ENCODE measurements around the gene SARDH.

The SARDH gene

DNA sequence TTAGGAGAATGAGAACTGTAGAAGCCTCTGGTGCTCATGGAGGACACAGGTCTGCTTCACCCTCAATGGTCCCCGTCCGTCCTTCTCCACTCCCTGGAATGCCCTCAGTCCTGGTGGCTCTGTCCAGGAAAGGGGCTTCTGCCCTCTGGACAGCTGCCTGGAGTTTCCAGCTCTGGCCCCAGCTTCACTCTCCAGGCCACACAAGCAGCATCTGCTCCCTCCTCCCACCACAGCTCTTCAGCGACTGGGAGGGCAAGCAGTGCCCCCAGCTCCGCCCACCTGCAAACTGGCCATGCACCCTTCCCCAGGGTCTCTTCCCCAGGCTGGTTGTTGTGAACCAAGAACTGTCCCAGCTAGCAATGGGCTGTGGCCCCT lies 4.7 kb downstream of the SARDH start:
- Histone ChIP-seq H3K9me2 (replicated peaks; ENCODE audit: insufficient read depth, low read length) (no peaks in the 10 kb centered on the region), H3K36me3 (replicated peaks; ENCODE audit: insufficient read depth, low read length) (no peaks in the 10 kb centered on the region), H2AFZ (ENCODE audit: low read length) (no peak overlapping the region), H3K4me3 (ENCODE audit: low read length) (no peak overlapping the region), H3K4me2 (ENCODE audit: low read depth, low read length) (no peak overlapping the region), H4K20me1 (ENCODE audit: insufficient read depth, low read length) (no peaks in the 10 kb centered on the region), H3K79me2 (ENCODE audit: low read length) (no peaks in the 10 kb centered on the region), H3K9me3 (replicated peaks; ENCODE audit: insufficient read depth, low read length) (no peaks in the 10 kb centered on the region), H3K27ac (ENCODE audit: low read length) (no peak overlapping the region), H3K27me3 (replicated peaks; ENCODE audit: insufficient read depth, low read length) (peaks cover 90% of the 10 kb centered on the region), H3F3A (ENCODE audit: insufficient read depth, low read length) (no peaks in the 10 kb centered on the region), H3K9ac (ENCODE audit: low read length) (no peak overlapping the region), H3K4me1 (ENCODE audit: low read length) (no peaks in the 10 kb centered on the region)
- no peak for DNase-seq
- TF ChIP-seq EZH2phosphoT487 (IDR thresholded peaks at IDR 0.05; ENCODE audit: low read length) = no peak
- TF ChIP-seq, protein P1, sequence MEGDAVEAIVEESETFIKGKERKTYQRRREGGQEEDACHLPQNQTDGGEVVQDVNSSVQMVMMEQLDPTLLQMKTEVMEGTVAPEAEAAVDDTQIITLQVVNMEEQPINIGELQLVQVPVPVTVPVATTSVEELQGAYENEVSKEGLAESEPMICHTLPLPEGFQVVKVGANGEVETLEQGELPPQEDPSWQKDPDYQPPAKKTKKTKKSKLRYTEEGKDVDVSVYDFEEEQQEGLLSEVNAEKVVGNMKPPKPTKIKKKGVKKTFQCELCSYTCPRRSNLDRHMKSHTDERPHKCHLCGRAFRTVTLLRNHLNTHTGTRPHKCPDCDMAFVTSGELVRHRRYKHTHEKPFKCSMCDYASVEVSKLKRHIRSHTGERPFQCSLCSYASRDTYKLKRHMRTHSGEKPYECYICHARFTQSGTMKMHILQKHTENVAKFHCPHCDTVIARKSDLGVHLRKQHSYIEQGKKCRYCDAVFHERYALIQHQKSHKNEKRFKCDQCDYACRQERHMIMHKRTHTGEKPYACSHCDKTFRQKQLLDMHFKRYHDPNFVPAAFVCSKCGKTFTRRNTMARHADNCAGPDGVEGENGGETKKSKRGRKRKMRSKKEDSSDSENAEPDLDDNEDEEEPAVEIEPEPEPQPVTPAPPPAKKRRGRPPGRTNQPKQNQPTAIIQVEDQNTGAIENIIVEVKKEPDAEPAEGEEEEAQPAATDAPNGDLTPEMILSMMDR (IDR thresholded peaks at IDR 0.05; ENCODE audit: low read length) = no peak
- TF ChIP-seq EZH2 (optimal IDR thresholded peaks at IDR 0.05; ENCODE audit: low read depth, low read length) = no peak

DNA sequence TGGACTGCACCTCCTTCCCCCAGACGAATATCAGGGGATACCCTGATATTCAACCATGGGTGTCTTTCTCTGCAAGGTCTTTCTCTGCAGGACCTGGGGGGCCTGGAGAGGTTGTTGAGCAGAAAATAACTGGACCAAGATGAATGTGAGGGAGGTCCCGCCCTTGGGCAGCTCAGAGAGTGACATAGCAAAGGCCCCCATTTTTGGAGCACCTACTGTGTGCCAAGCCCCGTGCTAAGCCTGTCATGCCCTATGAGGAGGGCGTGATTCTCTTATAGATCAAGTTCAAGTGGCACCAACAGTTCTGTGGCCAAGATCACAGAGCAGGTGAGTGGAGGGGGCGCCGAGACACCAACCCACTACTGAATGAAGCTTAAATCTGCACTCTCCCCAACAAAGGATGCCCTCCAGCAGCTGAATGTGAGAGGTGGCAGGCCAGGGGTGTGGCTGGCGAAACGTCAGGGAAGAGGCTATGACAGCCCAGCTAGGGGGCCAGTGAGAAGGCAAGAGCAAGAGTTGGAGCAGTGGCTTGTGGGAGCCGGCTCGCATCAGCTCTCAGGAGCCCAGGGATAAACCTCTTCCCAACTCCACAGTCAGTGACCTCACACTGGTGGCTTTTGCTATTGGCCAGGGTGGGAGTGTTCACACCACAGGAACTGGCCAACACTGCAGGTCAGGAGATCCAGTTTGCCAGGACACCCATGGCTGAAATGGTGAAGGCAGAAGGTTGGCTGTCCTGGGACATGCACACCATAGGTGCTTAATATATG lies 5.3 kb downstream of the SARDH start:
- Histone ChIP-seq H3K9me3 (replicated peaks; ENCODE audit: insufficient read depth, low read length) (no peaks in the 10 kb centered on the region), H3K79me2 (ENCODE audit: low read length) (no peaks in the 10 kb centered on the region), H3K9ac (ENCODE audit: low read length) (no peak overlapping the region), H3K27ac (ENCODE audit: low read length) (no peak overlapping the region), H2AFZ (ENCODE audit: low read length) (no peak overlapping the region), H3K36me3 (replicated peaks; ENCODE audit: insufficient read depth, low read length) (no peaks in the 10 kb centered on the region), H3K27me3 (replicated peaks; ENCODE audit: insufficient read depth, low read length) (peaks cover 94% of the 10 kb centered on the region), H3K4me3 (ENCODE audit: low read length) (no peak overlapping the region), H3K4me2 (ENCODE audit: low read depth, low read length) (no peak overlapping the region), H3K9me2 (replicated peaks; ENCODE audit: insufficient read depth, low read length) (no peaks in the 10 kb centered on the region), H3F3A (ENCODE audit: insufficient read depth, low read length) (no peaks in the 10 kb centered on the region), H3K4me1 (ENCODE audit: low read length) (no peaks in the 10 kb centered on the region), H4K20me1 (ENCODE audit: insufficient read depth, low read length) (no peaks in the 10 kb centered on the region)
- no peak for DNase-seq
- no peak for TF ChIP-seq EZH2phosphoT487 (IDR thresholded peaks at IDR 0.05; ENCODE audit: low read length)
- TF ChIP-seq, protein P1 (IDR thresholded peaks at IDR 0.05; ENCODE audit: low read length) = no peak
- no peak for TF ChIP-seq EZH2 (optimal IDR thresholded peaks at IDR 0.05; ENCODE audit: low read depth, low read length)

DNA sequence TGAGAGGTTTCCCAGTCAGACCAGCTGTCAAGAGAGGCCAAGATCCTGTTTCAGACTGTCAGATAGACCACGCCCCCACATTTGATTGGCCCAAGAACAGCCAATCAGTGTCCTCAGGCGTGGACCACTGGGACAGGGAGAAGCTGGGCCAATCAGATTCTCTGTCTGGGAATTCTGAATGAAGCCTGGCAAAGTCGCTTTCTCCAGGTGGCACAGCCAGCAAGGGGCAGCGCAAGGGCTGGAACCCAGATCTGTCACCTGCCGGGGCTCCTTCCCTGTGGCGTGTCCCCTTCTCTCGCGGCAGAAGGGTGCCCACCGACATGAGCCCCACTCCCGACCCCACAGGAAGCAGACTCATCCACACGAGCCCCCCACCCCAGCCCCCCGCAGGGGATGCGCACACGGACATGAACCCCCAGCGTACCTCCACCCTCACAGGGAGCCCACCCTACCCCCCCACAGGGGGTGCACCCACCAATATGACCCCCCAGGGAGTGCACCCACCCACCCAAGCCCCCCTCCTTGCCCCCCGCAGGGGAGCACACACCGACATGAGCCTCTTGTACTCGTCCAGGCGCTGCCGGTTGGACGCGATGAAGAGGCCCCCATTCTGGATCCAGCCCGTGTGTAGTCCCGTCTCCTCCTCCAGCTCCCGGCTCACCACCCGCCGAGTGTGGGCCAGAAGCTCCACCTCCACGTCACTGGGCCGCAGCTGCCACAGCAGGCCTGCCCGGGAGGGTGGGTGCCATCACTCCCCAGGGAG lies 6.1 kb downstream of the SARDH start:
- Histone ChIP-seq H3K4me2 (ENCODE audit: low read depth, low read length) (no peak overlapping the region), H3K9me3 (replicated peaks; ENCODE audit: insufficient read depth, low read length) (no peaks in the 10 kb centered on the region), H3F3A (ENCODE audit: insufficient read depth, low read length) (no peaks in the 10 kb centered on the region), H4K20me1 (ENCODE audit: insufficient read depth, low read length) (no peaks in the 10 kb centered on the region), H3K27me3 (replicated peaks; ENCODE audit: insufficient read depth, low read length) (peaks cover 94% of the 10 kb centered on the region), H3K27ac (ENCODE audit: low read length) (no peak overlapping the region), H3K79me2 (ENCODE audit: low read length) (no peaks in the 10 kb centered on the region), H3K4me1 (ENCODE audit: low read length) (no peaks in the 10 kb centered on the region), H3K9me2 (replicated peaks; ENCODE audit: insufficient read depth, low read length) (no peaks in the 10 kb centered on the region), H3K36me3 (replicated peaks; ENCODE audit: insufficient read depth, low read length) (no peaks in the 10 kb centered on the region), H3K4me3 (ENCODE audit: low read length) (no peak overlapping the region), H3K9ac (ENCODE audit: low read length) (no peak overlapping the region), H2AFZ (ENCODE audit: low read length) (no peak overlapping the region)
- TF ChIP-seq, protein P1 (IDR thresholded peaks at IDR 0.05; ENCODE audit: low read length) = no peak
- no peak for TF ChIP-seq EZH2phosphoT487 (IDR thresholded peaks at IDR 0.05; ENCODE audit: low read length)
- TF ChIP-seq EZH2 (optimal IDR thresholded peaks at IDR 0.05; ENCODE audit: low read depth, low read length) = no peak
- DNase-seq = no peak
